HG02571 (cell line): ENCODE data around the gene DYNC2I2.
A peak's percentile ranks its signal among the peaks of the same experiment; 100 is the strongest.
"Not testable (repeated sequence)": the region's sequence is repeated elsewhere in the genome, so short reads cannot be mapped to it uniquely, and the experiment has no call there.

Source experiments
- ATAC-seq: cut with Tn5 transposase; IDR thresholded peaks from one replicate; pipeline ENCODE4 v1.9.1; 2021; ENCODE audit warnings: mild to moderate bottlenecking, moderate library complexity; ENCODE audit not compliant: unreplicated experiment

Gene DYNC2I2

DNA sequence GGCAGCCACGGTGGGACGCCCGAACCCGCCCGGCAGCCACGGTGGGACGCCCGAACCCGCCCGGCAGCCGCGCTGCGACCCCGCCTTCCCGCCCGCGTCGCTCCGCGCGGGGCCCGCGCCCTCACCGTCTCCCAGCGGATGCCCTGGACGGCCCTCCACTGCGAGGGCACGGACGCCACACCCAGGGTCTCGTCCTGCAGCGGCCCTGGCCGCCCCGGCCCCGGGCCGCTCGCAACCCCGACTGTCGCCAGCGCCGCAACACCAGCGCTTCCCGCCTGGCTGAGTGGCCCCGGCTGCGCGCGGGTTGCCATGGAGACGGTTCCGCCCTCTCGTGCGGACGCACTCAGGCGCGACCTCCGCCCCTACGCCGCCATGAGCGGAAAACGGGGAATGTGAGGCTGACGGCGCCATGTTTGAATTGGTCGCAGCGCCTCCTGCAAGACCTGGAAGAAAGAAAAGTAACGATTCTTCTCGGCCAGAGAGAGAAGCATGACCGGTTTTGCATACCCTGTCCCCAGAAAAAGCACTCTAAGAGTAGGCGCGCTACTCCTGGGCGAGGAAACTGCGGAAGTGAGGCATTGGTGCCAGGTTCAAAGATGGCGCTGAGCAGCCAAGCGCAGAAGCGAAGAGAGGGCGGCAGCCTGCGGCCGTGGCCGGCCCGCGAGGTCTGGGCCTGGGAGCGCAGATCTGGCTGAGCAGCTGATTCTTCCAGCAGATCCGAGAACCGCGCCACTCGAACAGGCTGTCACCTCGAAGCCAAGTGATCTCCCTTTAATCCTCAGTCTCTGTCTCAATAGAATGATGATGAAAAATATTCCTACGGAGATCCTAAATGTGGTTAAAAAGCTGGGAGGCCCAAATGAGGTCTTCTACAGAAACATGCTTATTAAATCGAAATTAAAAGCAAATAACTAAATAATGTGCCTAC lies at the start of gene DYNC2I2:
Gene DYNC2I2 (minus strand): TSS at position 432 of the 928 bp plus-strand sequence. CDS start 121 bp downstream, at position 311.
- peak; percentile 67 for ATAC-seq

DNA sequence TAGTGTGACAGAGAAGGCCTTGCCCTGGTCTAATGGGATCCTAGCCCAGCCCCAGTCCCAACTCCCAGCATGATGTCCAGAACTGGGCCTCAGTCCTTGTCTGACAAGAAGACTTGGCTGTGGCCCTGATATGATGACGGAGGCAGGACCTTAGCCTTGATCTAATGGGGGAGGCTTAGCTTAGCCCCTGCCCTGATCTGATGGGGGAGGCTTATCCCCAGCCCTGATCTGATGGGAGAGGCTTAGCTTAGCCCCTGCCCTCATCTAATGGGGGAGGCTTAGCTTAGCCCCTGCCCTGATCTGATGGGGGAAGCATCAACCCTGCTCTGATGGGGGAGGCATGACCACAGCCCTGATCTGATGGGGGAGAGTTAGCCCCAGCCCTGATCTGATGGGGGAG lies 49.4 kb upstream of the DYNC2I2 start:
- no peak for ATAC-seq

DNA sequence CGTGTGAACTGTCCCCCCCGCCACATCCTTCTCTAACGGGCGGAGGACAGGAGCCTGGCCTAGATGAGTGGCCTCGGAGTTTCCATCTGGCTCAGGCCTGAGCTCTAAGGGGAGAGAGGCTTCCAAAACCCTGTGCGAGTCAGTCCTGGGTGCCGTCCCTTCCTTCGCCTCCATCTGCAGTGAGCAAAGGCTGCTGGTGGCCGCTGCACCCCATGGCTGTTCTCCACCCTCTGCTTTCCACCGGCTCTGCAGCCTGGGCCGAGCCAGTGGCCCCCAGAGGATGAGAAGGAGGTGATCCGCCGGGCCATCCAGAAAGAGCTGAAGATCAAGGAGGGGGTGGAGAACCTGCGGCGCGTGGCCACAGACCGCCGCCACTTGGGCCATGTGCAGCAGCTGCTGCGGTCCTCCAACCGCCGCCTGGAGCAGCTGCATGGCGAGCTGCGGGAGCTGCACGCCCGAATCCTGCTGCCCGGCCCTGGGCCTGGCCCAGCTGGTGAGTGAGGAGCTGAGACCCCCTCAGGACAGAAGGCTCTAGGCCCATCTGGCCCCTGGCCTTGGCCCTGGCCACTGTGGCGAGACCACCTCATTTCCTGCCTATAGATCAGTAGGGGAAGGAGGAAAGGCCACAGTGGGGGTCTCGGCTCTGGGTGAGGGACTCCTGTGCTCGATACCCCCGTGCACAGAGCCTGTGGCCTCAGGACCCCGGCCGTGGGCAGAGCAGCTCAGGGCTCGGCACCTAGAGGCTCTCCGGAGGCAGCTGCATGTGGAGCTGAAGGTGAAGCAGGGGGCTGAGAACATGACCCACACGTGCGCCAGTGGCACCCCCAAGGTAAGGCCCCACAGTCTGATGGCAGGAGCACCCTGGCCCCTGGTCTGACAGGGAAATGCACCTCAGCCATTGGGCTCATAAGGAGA lies 48.7 kb upstream of the DYNC2I2 start:
- no peak for ATAC-seq

DNA sequence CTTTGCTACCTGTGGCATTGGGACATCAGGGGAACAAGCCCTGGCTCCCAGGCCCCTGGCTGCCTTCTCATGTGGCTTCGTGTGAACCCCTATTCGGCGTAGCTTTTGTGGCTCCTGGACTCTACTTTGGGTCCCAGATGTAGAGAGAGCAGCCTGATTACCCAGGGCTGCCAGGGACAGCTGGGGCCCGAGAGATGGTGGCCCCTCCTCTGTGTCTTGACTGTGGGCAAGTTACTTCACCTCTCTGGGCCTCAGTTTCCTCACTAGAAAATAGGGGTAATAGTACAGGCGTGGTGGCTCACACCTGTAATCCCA lies 47.7 kb upstream of the DYNC2I2 start:
- ATAC-seq, result no peak

DNA sequence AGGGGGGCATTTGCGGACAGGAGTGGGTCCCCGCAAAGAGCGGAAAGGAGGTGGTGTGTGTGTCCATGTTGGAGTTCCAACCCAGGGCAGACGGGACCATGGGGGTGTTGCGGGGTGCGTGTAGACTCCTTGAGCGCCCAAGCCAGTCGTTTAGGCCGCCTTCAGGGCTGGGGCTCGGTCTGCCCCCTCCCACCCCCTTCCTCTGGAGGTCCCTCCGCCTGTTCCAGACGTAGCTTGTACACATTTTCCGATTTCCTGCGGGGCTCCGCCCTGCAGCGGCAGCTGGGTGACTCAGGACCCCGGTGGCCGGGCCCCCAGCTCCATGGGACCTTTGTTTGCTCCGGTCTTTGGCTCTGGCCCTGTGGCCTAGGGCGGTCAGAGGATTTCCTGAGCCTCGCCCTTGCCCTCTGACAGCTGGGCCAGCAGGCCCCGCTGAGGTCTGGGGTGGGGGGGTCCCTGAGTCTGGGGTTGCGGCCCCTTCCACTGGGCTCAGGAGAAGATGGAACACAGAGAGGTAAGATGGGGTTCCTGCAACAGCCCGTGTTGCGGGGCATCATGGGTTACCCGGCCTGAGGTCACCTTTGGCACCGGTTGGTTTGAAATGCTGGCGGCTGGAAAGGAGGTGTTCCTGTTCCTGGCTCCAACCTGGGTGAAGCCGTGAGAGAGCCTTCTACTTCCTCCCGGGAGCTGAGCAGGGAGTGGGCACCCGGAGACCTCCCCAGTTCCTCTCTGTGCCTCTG lies 47.1 kb upstream of the DYNC2I2 start:
- ATAC-seq, result no peak

DNA sequence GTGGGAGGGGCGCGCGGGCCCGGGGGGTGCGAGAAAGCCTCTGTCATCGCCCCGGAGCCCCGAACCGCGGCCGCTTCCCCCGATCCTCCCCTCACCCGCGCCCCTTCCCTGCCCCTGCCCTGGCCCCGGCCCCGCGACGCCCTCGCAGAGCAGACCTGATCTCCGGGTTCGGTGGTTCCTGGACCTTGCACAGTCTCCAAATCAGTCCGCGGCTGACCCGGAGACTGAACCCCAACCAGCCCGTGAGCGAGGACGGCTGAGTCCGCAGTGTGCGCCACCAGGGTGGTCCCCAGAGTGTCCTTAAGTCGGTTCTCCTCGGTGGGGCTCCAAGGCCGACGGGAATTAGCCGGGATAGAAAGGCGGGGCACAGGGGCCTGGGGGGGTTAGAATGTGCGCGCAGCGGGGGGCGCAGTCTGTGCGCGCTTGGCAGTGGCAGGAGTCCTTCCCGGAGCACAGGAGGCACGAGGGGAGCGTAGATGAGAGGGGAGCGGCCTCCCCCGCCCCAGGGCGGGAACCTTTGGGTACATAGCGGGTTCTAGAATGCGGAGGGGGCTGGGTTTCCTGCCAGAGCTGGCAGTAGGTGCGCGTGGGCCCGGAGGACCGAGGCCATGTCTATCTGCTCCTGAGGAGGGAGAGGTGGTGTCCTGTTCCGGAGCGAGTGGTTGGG lies 46.4 kb upstream of the DYNC2I2 start:
- peak; percentile 11 for ATAC-seq

DNA sequence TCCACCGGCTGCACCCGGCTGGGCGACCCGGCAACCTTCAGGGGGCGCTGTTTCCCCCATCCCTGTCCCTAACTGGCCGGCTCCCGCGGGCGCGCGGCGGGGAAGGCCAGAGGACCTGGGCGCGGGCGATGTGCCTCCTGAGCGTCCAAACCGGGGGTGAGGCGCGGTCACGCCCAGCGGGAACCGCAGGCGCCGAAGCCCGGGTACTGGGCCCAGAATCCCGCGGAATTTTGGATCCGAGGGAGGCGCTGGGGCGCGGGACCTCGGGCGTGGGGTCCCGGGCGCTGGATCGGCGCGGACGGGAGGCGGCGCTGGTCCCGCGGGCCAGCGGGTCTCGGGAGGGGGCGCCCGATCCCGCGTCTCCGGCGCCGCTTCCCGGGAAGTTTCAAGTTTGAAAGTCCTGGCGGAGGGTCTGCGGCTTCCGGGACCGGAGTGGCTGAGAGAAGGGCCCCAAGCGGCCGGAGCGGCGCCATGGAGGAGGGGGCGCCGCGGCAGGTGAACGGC lies 45.9 kb upstream of the DYNC2I2 start, which contains the start of gene PKN3:
Gene PKN3 (plus strand): TSS at position 59 of the 504 bp plus-strand sequence. CDS start 413 bp downstream, at position 472.
- ATAC-seq, result peak; percentile 69

DNA sequence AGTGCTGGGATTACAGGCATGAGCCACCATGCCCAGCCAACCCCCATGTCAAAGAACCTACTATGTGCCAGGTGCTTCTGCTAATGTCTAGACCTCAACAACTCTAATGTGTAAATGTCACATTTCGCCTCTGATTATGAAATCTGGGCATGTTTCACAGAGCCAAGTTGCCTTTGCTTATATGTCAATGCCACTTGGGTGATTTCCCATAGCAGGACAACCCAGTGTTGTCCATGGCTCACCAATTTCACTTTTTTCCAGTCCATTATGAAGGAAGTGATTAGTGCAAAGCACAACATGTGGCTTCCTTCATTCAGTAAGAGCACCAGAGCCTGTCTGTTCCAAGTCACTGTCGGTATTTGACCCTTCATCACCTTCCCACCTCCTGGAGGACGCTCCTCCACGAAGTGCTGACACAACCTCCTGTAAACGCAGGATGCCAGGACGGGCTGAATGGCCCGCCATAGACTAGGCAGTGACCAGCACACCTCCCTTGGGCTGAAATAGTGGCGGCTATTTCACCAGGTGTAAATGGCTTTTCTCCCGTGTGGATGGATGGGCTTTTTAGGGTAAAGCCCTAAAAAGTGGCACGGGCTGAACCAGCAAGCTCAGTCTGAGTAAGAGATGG lies 44.7 kb upstream of the DYNC2I2 start:
- ATAC-seq, result no peak

DNA sequence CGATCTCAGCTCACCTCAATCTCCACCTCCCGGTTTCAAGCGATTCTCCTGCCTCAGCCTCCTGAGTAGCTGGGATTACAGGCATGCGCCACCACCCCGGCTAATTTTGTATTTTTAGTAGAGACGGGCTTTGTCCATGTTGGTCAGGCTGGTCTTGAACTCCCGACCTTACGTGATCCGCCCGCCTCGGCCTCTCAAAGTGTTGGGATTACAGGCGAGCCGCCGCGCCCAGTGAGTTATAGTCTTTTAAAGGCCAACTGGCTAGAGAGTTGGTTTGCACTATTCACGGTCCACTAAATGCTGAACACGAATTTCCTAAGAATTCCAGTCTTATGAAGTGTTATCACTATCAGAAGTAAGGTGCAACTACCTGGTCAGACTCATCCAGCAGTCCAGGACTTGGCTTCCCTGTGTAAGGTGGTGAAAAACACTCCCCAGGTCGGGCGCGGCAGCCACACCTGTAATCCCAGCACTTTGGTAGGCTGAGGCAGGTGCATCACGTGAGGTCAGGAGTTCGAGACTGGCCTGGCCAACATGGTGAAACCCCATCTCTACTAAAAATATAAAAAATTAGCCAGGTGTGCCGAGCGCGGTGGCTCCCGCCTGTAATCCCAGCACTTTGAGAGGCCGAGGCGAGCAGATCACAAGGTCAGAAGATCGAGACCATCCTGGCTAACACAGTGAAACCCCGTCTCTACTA lies 42.6 kb upstream of the DYNC2I2 start:
- ATAC-seq, result not testable (repeated sequence)

DNA sequence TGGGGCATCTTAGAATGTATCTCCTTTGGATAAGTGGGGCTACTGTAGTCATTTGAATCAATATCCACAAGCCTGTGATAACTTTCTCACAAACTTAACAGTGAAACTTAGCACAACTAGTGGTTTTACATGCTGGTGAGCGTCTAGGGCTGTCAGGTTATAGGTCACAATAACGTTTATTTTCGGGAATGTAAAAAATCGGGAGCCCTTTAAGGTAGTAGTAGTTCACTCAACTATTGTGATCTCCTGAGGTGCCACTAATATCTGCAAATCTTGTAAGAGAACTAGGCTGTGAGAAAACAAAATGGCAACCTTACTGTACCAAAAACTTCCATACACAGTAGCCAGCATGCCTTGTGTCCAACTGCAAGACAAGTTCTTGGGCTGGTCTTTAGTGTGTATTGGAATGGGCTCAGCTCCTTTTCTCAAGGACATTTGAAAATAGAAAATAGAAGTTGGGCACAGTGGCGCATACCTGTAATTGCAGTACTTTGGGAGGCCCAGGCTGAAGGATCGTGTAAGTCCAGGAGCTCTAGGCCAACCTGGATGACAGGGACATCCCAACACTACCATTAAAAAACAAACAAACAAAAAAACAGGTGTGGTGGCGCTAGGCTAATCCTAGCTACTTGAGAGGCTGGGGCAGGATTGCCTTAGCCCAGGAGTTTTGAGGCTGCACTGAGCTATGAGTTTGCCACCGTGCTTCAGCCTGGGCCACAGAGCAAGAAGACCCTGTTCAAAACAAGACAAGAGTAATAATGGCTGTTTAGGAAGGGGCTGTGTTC lies 40.5 kb upstream of the DYNC2I2 start:
- no peak for ATAC-seq

DNA sequence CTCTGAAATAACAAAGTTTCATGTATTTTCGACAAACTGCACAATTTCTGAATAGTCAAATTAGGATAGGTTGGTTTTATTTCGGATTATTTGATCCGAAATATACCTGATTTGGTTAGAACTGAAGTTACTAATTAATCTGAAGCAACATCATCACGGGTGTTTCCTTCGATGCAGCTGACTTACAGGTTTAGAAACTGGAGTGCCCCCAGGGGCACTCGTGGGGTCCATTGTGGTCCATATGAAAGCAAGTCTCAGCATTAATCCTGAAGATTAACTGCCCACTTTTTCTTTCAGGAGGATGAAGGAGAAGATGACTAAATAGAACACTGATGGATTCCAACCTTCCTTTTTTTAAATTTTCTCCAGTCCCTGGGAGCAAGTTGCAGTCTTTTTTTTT lies 37.7 kb upstream of the DYNC2I2 start:
- no peak for ATAC-seq

DNA sequence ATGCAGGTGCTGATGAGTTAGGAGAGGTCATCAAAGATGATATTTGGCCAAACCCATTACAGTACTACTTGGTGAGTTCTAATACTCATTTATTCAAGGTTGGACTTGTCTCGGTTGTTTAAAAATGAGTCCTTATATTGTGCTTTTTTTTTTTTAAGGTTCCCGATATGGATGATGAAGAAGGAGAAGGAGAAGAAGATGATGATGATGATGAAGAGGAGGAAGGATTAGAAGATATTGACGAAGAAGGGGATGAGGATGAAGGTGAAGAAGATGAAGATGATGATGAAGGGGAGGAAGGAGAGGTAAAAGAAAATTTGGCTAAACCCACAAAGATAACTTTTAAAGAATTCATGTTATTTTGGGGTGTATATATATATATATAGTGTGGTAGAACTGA lies 37.1 kb upstream of the DYNC2I2 start:
- ATAC-seq, result not testable (repeated sequence)

DNA sequence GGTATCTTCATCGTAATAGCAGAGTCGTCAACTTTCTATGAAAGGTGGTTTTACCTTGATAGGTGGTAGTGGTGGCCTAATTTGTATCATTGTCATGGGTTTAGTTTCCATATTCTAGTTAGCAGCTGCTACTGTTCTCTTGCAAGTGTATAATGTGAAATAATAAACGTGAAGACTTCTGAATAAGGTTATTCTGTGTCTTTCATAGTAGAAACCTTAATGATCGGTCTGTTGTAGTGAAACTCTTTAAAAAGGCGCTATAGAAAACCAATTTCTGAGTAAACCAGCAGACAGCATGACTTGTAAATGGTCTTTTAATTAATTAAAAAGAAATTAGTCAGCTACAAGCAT lies 34.0 kb upstream of the DYNC2I2 start:
- no peak for ATAC-seq

DNA sequence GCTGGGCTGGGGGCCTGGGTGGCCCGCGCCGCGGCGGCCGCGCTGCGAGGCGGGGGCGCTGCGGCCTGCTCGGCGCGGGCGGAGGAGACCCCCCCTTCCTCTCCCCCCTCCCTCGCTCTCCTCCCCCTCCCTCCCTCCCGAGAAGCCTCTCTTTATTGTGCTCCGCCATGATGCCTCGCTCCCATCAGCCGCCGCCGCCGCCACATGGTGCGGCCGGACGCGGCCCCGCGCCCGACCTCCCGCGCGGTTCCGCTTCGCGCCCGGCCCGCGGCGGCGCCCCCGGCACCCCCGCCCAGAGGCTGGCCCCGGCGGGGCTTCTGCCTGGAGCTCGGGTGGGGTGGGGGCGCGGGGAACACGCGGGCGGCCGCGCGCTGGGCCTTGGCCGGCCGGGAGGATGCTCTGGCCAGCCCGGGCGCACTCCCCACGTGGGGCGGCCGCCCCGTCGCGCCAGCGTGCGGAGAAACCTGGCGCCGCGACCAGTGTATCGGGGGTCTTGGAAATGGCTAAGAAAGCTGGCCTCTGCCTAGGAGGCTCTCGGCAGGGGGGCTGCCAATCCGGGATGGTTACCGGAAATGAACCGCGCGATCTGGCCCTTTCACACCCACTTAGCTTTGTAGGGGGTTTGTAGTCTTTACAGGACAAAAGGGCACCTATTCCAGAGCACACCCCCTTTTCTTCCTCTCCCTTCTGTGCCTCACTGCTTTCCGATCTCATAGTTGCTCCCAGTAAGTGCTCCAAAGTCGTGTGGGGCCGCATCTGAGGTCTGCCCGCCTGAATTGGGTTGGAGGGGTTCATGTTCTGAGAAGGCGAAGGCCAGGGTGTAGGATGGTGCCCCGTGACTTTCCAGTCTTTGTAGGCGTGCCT lies 33.4 kb upstream of the DYNC2I2 start:
- peak; percentile 6 for ATAC-seq

DNA sequence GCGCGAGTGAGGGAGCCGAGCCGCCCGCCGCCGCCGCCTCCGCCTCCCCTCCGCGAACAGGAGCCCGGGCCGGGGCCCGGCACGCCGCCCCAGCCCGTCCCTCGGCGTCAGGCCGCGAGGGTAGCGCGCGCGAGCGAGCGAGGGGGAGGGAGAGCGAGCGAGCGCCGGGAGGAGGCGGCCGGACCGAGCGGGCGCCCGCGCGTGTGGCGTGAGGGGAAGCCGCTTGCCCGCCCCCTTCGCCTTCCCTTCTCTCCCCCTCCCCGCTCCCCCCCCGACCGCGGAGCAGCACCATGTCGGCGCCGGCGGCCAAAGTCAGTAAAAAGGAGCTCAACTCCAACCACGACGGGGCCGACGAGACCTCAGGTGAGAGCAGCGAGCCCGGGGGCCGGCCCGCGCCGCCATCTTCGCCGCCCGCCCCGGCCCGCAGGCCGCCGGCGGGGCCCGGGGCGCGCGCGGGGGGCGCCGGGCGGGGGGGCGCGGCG lies 32.7 kb upstream of the DYNC2I2 start:
- peak; percentile 16 for ATAC-seq

DNA sequence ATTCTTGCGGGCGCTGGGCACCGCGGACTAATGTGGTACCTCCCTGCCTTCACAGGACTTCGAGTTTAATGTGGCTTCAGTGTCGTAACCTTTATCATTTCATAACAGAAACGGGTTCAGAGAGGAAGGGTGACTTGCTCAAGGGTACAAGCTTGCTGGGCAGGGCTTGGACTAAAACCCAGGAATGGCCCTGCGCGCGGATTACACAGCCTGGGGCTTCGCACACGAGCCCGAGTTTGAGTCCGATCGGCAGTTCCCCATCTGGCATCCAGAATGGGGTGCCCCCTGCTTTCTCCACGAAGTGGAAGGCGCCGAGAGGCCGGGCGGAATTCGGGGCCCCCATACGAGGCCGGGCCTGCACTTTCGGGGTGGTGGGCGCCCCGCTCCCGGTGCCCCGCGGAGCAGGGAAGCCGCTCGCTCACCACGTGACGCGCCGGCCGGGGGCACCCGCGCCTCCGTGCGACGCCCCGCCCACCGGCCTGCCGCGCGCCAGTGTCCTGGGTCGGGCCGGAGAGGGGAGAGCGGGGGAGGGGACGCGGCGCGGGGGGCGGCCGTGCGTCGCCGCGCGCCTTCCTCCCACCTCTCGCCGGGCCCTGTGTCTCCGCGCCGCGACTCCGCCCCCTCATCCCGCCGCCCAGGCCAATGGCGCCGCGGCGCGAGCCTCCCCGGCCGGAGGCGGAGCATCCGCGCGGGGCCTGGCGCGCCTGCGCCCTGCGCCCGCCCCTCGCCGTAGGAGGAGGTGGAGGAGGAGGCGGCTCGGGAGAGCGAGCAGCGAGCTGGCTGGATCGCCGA lies 32.0 kb upstream of the DYNC2I2 start, which contains the start of gene SET:
Gene SET (plus strand): TSS at position 722 of the 792 bp plus-strand sequence. CDS start 361 bp downstream, outside the sequence.
- ATAC-seq, result peak; percentile 65
